SH-SY5Y (cell line): ENCODE data around the gene PDE6G.

ENCODE experiments used
- GATA2 ChIP-seq: IDR thresholded peaks from 2 replicates; pipeline ENCODE4 v1.6.1; 2011; ENCODE audit warnings: mild to moderate bottlenecking, low read depth, low read length
- GATA3 ChIP-seq: IDR thresholded peaks from 2 replicates; pipeline ENCODE4 v1.6.1; 2011; ENCODE audit warnings: low read depth, mild to moderate bottlenecking, low read length, moderate library complexity

The PDE6G gene

DNA sequence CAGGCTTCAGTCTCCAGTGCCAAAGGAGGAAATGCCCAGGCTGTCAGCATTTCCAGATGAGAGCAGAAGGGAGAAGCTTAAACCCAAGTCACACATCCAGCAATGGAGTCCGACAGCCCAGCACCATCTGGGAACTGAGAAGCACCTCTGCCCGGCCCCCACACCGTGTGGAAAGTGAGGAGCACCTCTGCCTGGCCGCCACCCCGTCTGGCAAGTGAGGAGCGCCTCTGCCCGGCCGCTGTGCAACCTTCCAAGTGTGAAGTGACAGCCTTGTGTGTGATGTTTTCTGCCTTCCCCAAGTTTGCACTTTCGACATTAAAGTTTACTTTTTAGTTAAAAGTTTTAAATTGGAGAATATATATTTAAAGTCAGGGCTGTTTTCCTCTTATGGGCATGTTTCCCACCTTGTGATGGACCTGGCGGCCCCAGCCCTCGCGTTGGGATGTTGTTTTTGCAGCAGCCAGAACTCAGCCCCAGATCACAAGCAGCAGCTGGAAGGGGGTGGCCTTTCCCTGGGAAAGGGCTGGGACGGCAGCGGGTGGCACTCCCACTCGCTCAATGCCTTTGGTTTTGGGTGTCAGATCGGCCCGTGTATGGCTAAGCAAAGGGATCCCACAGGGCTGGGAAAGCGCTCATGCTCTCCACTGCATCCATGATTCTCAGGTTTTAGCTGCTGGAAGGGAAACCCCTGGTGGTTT is 17.4 kb upstream of the PDE6G start:
- TF ChIP-seq GATA2, result no peak
- TF ChIP-seq GATA3, result no peak

DNA sequence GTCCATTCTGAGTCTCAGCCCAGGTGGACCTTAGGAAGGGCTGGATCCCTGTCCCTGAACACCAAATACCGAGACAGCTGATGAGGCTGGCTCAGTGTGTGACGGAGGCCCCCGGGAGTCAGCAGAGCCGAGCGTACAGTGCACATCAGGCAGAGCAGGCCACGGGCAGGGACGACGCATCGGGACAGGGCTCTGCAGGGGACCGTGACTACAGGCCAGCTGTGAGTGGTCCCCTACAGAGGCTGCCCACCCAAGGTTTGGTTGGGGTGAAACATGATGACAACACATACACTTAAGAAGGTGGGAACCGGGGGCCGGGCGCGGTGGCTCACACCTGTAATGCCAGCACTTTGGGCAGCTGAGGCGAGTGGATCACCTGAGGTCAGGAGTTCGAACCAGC is 16.6 kb upstream of the PDE6G start:
- TF ChIP-seq GATA3 (no peak), GATA2 (no peak)

GRCh38 chr17:81672504-81672903 is 16.2 kb upstream of the PDE6G start:
- TF ChIP-seq GATA3 (no peak), GATA2 (no peak)

DNA sequence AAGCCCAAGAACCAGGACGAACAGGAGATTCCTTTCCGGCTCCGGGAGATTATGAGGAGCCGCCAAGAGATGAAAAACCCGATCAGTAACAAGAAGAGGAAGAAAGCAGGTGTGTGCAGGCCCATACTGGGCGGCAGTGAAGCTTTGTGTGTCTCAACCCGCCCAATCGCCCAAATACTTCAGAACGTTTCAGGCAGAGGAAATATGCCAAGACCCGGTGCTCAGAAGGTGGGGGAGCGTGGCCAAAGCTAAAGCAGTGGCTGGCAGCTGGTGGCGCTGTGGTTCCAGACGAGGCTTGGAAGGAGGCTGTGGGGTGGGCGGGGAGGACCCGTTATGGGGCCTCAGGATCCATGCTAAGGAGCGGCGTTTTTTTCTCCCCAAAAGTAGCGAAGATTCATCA is 11.4 kb upstream of the PDE6G start:
- TF ChIP-seq GATA3, result no peak

GRCh38 chr17:81666342-81667191 is 10.2 kb upstream of the PDE6G start, which contains the start of the genes CCDC137 and OXLD1:
Gene CCDC137 (plus strand): TSS chr17:81666737. CDS start chr17:81666767, 30 bp downstream.
Gene OXLD1 (minus strand): TSS chr17:81666605. CDS start chr17:81666577, 28 bp downstream.
- no peak for TF ChIP-seq GATA2
- TF ChIP-seq GATA3, result no peak

- no peak for TF ChIP-seq GATA2
- TF ChIP-seq GATA3, result no peak
Observed at GRCh38 chr17:81666092-81666341, 9.7 kb upstream of the PDE6G start.

DNA sequence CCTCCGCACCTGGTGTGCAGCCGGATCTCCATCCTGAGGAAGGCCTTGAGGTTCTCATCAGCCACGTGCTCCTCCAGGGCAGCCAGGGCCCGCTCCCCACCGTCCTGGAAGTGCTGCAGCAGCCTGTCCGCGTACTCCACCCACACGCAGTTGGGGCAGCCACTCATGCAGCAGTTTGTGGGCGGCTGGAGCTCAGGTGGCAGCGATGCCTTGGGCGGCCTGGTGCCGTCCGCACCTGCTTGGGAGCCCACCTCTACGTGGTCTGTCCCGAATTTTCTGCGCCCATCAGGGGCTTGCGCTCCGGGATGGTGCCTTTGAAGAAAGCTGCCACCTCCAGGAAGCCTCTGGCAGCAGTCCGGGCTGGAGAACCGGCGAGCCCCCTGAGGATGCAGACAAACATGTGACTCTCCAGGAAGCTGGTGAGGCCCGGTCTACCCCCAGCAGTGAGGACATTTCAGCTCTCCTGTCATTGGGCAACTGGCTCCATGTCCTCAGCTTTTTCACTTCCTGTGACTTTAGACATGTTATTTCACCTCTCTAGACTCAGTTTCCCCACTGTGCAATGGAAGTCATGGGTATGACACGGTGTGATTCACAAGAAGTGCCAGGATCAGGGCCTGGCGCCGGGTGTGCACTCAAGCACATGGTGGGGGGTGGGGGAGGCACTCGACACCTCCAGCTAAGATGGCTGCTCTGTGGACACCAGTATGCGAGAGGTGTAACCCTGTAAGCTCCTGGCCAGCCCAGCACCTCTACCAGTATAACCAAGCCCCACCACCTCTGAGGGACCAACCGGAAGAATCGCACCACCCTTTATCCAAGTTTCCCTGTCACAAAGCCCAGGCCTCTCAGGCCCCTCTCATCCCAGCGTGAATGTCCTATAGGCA is 9.1 kb upstream of the PDE6G start:
- TF ChIP-seq GATA2 (no peak), GATA3 (no peak)

DNA sequence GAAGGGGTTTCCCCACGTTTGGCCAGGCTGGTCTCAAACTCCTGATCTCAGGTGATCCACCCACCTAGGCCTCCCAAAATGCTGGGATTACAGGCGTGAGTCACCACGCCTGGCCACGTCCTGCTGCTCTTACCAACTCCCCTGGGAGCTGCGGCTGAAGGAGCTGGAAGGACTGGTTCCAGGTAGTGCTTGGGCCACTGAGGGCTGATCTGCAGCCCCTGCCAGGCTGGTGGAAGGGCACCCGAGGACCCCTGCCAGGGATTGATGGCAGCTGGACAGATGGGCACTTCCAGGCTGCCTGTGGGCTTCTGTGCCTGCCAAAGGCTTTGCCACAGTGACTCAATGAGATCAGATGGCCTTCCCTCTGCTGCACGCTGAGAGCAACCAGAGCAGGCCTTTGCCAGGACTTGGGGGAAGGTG is 7.7 kb upstream of the PDE6G start:
- TF ChIP-seq GATA2, result no peak

DNA sequence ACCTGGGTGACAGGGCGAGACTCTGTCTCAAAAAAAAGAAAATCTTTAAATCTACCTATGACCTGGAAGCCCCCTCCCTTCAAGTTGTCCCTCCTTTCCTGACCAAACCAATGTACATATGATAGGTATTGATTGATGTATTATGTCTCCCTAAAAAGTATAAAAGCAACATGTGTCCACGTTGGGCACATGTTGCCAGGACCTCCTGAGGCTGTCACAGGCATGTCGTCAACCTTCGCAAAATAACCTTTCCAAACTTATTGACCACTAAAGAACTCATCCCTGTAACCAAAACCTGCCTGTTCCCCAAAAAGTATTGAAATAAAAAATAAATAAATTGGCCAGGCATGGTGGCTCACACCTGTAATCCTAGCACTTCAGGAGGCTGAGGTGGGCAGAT is 5.7 kb upstream of the PDE6G start:
- TF ChIP-seq GATA3, result no peak
- TF ChIP-seq GATA2, result no peak

DNA sequence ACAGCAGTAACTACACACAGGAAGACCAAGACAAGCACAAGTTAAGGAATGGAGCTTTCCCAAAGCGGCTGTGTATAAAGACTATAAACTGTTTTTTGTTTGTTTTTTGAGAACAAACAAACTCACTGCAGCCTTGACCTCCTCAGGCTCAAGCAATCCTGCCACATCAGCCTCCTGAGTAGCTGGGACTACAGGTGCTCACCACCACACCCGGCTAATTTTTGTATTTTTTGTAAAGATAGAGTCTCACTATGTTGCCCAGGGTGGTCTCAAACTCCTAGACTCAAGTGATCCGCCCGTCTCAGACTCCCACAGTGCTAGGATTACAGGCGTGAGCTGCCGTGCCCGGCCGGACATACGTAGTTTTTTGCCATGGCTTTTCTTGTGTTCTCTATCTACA is 4.1 kb upstream of the PDE6G start:
- TF ChIP-seq GATA3 (no peak), GATA2 (no peak)

DNA sequence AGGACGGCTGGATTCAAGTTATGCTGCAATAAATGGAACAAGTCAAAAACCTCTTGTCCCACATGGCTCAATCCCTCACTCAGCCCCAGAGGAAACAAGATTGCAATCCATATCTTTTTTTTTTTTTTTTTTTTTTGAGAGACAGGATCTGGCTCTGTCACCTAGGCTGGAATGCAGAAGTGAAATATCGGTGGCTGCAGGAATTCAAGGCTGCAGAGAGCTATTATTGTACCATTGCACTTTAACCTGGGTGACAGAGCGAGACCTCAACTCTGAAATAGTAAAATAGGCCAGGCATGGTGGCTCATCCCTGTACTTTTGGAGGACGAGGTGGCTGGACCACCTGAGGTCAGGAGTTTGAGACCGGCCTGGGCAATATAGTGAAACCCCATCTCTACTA is 2.7 kb upstream of the PDE6G start:
- TF ChIP-seq GATA3 (no peak), GATA2 (no peak)

DNA sequence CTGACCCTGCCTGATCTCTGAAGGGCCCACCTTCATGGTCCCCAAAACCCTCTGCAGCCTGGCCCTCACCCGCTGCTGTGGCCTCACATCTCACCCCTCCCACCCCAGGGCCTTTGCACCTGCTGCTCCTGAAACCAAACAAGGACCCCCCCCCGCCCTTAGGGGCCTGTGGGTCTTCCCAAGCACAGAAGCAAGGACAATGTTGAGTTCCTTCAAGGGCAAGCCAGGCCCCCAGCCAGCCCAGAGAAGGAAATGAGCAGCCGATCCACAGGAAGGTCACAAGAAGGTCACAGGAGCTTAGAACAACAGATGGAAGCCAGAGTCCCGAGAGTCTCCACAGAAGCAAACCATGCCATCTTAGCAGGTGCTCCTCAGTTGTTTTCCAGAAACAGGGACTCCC is 493 bp upstream of the PDE6G start:
- no peak for TF ChIP-seq GATA2
- no peak for TF ChIP-seq GATA3

- no peak for TF ChIP-seq GATA3
- TF ChIP-seq GATA2, result no peak
Observed at GRCh38 chr17:81655378-81656117, 794 bp downstream of the PDE6G start.

DNA sequence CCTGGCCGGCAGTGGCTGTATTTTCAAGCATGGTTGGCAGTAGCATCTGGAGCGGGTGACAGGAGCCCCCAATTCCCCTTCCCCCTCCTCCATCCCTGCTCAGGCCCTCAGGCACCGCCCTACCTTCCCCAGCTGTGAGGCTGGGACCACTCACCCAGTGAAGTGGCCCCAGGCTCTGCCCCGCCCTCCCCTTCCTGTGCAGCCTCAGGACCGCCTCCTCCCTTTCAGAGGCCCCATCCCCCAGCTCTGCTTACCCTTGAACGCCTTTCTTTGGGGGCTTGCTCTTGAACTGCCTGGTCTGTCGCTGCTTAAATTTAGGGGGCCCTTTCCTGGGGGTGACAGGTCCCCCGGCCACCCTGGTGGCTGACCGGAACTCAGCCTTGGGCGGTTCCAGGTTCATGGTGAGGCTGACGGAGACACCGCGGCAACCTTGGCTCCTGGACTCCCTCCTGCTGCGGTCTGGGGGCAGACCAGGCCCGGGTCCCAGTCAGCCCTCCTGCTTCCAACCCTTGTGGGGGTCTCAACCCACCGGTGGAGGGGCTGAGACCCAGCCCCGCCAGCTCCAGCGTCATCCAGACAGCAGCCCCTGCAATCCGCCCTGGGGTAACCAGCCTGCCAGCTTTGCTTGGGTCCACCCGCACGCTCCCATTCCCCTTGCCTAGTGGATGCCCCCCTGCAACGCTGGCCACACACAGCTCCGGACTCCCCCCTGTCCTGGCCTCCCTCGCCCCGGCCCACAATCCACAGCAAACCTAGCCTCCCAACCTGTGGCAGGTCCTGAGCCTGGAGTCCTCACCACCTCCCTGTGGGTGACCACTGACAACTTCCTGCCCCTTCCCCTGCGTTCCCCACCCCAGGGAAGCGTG is 3.2 kb downstream of the PDE6G start:
- TF ChIP-seq GATA3 (no peak), GATA2 (no peak)
